Transverse colon (tissue), 4 donors: ENCODE data around the gene TCOF1. TPM values are rescaled to one million over a fixed set of nuclear protein-coding genes. Genes with fewer than 3 reads are reported as not detected.

Experiments
- DNase-seq: peaks from one replicate; pipeline ENCODE4 v3.0.0-alpha.2; 2019
- H3K27ac ChIP-seq, 4 donors: fragments of 200-600 bp; sonication (generic); 2 replicates each; pipeline ENCODE4 v1.5.1; 2016 to 2018; ENCODE audit warnings: inconsistent platforms in 4 of 4
- H3K27me3 ChIP-seq: fragments of 200-600 bp; sonication (generic); 2 replicates; pipeline ENCODE4 v1.5.1; 2017; ENCODE audit warnings: inconsistent platforms
- H3K36me3 ChIP-seq, 4 donors: fragments of 200-600 bp; sonication (generic); 2 replicates each; pipeline ENCODE4 v1.5.1; 2017 to 2019; ENCODE audit warnings: inconsistent platforms in 4 of 4
- H3K4me1 ChIP-seq, 4 donors: fragments of 200-600 bp; sonication (generic); 2 replicates each; pipeline ENCODE4 v1.5.1; 2017 to 2020; ENCODE audit warnings: inconsistent platforms in 4 of 4
- H3K4me3 ChIP-seq, 4 donors: fragments of 200-600 bp; sonication (generic); 1 replicate in 1 of 4; 2 replicates in 3 of 4; pipeline versions ENCODE4 v1.5.1 to v1.6.1; 2017 to 2019; ENCODE audit warnings: inconsistent platforms in 4 of 4
- H3K9me3 ChIP-seq, 2 donors: fragments of 200-600 bp; sonication (generic); 2 replicates each; pipeline ENCODE4 v1.5.1; 2017 to 2019; ENCODE audit warnings: inconsistent platforms in 2 of 2
- CTCF ChIP-seq, 5 experiments: fragments of 200-600 bp in 3 of 5; fragments of 450-650 bp in 2 of 5; sonication (generic) in 3 of 5; IDR thresholded peaks; 1 replicate in 2 of 5; 2 replicates in 3 of 5; pipeline ENCODE4 v1.5.1; 2016 to 2017; ENCODE audit warnings: antibody characterized with exemption in 5 of 5, inconsistent platforms in 3 of 5, mild to moderate bottlenecking in 2 of 5, moderate library complexity in 1 of 5
- EP300 ChIP-seq: sonication (generic); formaldehyde crosslinking; IDR thresholded peaks from one replicate; pipeline ENCODE4 v1.6.1; 2017; ENCODE audit warnings: antibody characterized with exemption, low read depth
- POLR2A ChIP-seq: fragments of 450-650 bp; IDR thresholded peaks from one replicate; pipeline ENCODE4 v1.6.1; 2016; ENCODE audit warnings: antibody characterized with exemption, mild to moderate bottlenecking, moderate library complexity
- POLR2AphosphoS5 ChIP-seq, 3 donors: sonication (generic); formaldehyde crosslinking; IDR thresholded peaks; one replicate each; pipeline ENCODE4 v1.6.1; 2016; ENCODE audit warnings: antibody characterized with exemption in 3 of 3
- WGBS, 2 donors: methylation state at CpG; one replicate each; pipeline ENCODE4 v1.1.5; 2018; ENCODE audit warnings: low coverage in 1 of 2; 5-methylcytosine and 5-hydroxymethylcytosine counted together
- in situ Hi-C, 4 donors: fragments of 200-750 bp; cut with MboI; loops; one replicate each; pipeline versions ENCODE4 v1.15.0 to v1.15.1; 2017; ENCODE audit warnings: low sequenced_read_pairs in 3 of 4, low pct_ligation_motif_present in 1 of 4, low pct_unique_long_range_greater_than_20kb in 1 of 4
- intact Hi-C: fragments of 100-400 bp; cut with DNase I; formaldehyde crosslinking; loops from one replicate; pipeline ENCODE4 v1.15.1; 2023; ENCODE audit warnings: low total_unique reads
- total RNA-seq, 4 donors: library from RNA; depleted of rRNA; stranded (reverse); fragments of >200 nt; gene quantifications; one replicate each; pipeline ENCODE4 v1.1.0, GENCODE V29; 2016

Gene TCOF1
- total RNA-seq, 4 donors from 2014 or later, result 12.0 to 87.2 (median 31.3) TPM

- Histone ChIP-seq H3K27ac (no peak overlapping the region), H3K9me3 (no peaks in the 10 kb centered on the region), H3K4me3 (no peak overlapping the region), H3K4me1 (no peaks in the 10 kb centered on the region), H3K36me3 (peaks cover 0 to 40% (median 15%) of the 10 kb centered on the region in 4 donors), H3K27me3 (no peaks in the 10 kb centered on the region)
- WGBS, 2 donors, result 86 to 90% methylated on average over 2 of the region's 2 CpGs
- TF ChIP-seq POLR2AphosphoS5 (IDR thresholded peaks at IDR 0.05) (no peak), CTCF (IDR thresholded peaks at IDR 0.05) (no peak), EP300 (no peak), POLR2A (no peak)
- intact Hi-C loops (no loop called here), in situ Hi-C loops (no loop called here)
- DNase-seq, result no peak
These were observed 38.1 kb downstream of the TCOF1 start for GRCh38 chr5:150395688-150395975.

GRCh38 chr5:150396267-150396666 lies 38.8 kb downstream of the TCOF1 start:
- H3K27me3 ChIP-seq, result no peaks in the 10 kb centered on the region
- H3K27ac ChIP-seq, result no peak overlapping the region
- intact Hi-C loops (no loop called here), in situ Hi-C loops (no loop called here)
- peaks cover 0 to 39% (median 15%) of the 10 kb centered on the region in 4 donors for H3K36me3 ChIP-seq
- H3K4me1 ChIP-seq, result no peaks in the 10 kb centered on the region
- H3K4me3 ChIP-seq, result no peak overlapping the region
- no peak for TF ChIP-seq CTCF (IDR thresholded peaks at IDR 0.05)
- no peak for TF ChIP-seq EP300
- TF ChIP-seq POLR2AphosphoS5 (IDR thresholded peaks at IDR 0.05), result no peak
- no peak for TF ChIP-seq POLR2A
- WGBS, 2 donors, result 80 to 92% methylated on average over 2 to 7 of the region's 7 CpGs
- DNase-seq, result no peak
- H3K9me3 ChIP-seq, result no peaks in the 10 kb centered on the region

GRCh38 chr5:150397146-150397781 lies 39.8 kb downstream of the TCOF1 start:
- no peak overlapping the region for H3K4me3 ChIP-seq
- H3K27ac ChIP-seq, result no peak overlapping the region
- in situ Hi-C loops, result no loop called here
- intact Hi-C loops, result no loop called here
- no peaks in the 10 kb centered on the region for H3K9me3 ChIP-seq
- no peaks in the 10 kb centered on the region for H3K4me1 ChIP-seq
- DNase-seq, result no peak
- H3K27me3 ChIP-seq, result no peaks in the 10 kb centered on the region
- WGBS, 2 donors, result 80 to 90% methylated on average over 1 to 14 of the region's 14 CpGs
- no peak for TF ChIP-seq POLR2A
- TF ChIP-seq CTCF (IDR thresholded peaks at IDR 0.05), result no peak
- no peak for TF ChIP-seq EP300
- TF ChIP-seq POLR2AphosphoS5 (IDR thresholded peaks at IDR 0.05), result no peak
- peaks cover 0 to 29% (median 13%) of the 10 kb centered on the region in 4 donors for H3K36me3 ChIP-seq

- no peaks in the 10 kb centered on the region for H3K9me3 ChIP-seq
- TF ChIP-seq EP300 (no peak), POLR2AphosphoS5 (IDR thresholded peaks at IDR 0.05) (no peak), CTCF (IDR thresholded peaks at IDR 0.05) (no peak), POLR2A (no peak)
- H3K4me1 ChIP-seq, result no peaks in the 10 kb centered on the region
- peaks cover 0 to 21% (median 10%) of the 10 kb centered on the region in 4 donors for H3K36me3 ChIP-seq
- no peak for DNase-seq
- in situ Hi-C loops, result no loop called here
- H3K27ac ChIP-seq, result peak overlapping the region in 1 of 4 donors; percentile 17
- H3K27me3 ChIP-seq, result no peaks in the 10 kb centered on the region
- H3K4me3 ChIP-seq, result no peak overlapping the region
- intact Hi-C loops, result no loop called here
- WGBS, 2 donors, result 83 to 90% methylated on average over 1 to 13 of the region's 13 CpGs
These were observed 40.6 kb downstream of the TCOF1 start for GRCh38 chr5:150397782-150398721.
